Stimulated activated CD8-positive, alpha-beta memory T cell treated with anti-CD3 and anti-CD28 coated beads, Interleukin-7, amount 100 ng/mL, for 24 hours (primary cell): ENCODE data around the gene NWD2.

Experiments
- DNase-seq: peaks from one replicate; pipeline ENCODE4 v3.0.0-alpha.2; 2020; ENCODE audit warnings: low read depth

NWD2 gene

DNA sequence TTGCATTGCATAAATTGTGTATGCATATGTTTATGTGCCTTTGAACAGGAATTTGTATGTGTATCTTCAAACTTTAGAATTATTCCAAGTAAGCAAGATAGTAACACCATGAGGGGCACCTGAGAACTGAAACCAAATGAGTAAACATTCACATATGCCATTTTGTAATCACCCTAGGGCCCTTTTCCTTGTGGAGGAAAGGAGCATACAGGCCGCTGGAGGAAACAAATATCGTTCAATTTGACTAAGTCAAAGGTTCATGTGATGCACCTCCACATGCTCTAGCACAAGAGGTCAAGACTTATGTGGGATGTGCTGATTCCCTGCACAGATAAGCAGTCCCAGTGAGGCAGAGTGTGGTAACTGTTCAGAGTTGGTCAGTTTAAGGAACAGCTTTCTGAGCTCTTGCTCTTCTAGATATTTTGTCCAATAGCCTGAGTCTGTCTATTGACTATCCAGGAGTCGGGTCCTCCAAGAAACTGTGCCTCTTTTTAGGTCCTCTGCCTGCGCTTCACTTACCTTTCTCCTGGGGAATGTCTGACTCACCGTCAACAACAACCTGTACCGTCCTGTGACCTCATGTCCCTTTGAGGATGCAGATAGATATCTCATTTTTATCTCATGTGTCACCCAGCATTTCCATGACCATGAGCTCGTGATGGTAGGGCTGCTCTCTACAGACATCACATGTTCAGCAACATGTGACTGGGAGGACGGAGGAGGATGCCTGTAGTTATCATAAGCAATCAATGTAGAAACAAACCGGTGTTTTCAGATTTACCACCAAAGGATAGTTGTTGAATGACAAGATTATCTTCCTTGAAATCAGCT lies 196.9 kb downstream of the NWD2 start:
- DNase-seq: no peak

DNA sequence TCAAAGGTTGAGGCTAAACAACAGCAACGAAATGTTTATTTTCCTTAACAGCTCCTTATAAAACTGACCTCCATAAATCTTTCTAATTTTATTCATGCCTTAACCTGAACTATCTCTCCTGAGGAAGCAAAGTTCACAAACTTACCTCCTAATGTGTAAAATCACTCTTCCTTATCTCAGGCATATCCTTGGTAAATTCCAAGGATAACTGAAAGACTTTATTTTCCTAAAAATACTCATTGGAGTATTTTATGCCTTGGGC lies 197.4 kb downstream of the NWD2 start:
- DNase-seq: no peak

- no peak for DNase-seq
Measured at GRCh38 chr4:37443137-37443536, 198.6 kb downstream of the NWD2 start.

- DNase-seq: no peak
Measured at GRCh38 chr4:37445023-37445422, 200.5 kb downstream of the NWD2 start.

DNA sequence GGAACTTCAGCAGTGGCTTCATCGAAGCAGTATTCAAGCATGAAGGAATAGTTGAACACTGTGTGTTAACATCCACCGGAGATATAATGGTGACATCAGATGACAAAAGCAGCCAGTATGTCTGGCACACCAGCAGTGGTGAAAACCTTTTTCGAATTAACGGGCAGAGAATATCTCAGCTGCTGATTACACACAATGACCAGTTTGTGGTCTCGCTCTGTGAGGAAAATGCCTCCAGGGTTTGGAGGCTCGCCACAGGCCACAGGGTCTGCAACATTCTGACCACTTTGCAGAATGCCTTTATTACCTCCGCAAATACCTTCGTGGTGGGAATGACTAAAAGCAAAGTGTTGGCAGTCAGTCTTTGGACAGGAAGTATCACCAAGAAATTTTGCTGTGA lies 201.5 kb downstream of the NWD2 start:
- no peak for DNase-seq

DNA sequence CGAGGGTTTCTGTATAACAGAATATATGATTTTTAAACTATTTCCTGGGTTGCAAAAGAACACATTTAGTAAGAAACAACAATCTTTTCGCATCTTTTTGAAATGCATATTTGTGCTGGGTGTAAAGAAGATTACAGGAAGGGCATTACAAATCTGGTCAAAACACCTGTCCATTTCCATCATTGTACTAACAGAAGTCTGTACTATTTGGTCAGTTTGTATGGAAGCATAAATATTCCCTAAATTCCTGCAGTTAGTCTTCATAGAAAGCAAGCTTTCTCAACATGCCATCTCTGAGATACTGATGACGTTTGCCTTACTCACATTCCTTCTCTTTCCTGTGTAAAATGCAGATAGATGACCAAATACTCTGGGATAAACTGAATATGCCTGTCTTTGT lies 203.3 kb downstream of the NWD2 start:
- DNase-seq: no peak

DNA sequence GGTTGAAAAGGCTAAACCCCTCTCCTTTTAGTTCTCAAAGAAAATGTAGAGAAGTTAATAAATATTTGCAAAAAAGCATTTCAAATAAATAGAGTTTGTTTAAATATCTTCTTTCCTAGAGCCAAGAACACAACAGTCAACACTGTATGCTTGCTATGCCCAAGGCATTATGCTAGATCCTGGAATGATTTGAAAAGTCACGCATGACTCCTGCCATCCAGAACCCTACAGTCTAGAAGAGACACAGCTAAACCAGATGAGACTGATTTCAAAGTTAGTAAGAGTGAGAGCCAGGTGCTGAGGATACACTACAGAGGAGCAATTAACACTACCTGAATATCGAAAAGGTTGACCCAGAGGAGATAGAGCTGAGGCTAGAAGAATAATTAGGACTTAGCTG lies 205.8 kb downstream of the NWD2 start:
- DNase-seq: no peak

DNA sequence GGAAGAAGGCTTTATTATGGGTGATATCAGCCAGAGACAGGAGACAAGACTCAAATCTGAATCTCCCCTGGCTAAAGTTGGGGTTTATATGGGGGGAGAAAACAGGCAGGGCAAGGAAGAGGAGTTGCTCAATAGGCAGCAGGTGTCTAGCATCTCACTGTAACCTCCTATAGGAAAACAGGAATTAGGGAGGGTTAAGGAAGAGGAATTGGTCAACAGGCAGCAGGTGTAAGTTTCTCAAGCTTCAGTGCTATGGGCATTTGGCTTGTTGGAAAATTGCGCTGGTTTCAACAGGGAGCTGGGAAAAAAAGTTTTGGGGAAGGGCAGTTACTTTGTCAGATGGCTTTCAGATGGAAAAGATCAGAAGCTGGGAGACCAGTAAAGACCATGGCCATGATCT lies 206.4 kb downstream of the NWD2 start:
- DNase-seq: no peak

- no peak for DNase-seq
Measured at GRCh38 chr4:37451656-37452055, 207.1 kb downstream of the NWD2 start.

GRCh38 chr4:37452952-37453280 lies 208.4 kb downstream of the NWD2 start:
- DNase-seq: no peak

DNA sequence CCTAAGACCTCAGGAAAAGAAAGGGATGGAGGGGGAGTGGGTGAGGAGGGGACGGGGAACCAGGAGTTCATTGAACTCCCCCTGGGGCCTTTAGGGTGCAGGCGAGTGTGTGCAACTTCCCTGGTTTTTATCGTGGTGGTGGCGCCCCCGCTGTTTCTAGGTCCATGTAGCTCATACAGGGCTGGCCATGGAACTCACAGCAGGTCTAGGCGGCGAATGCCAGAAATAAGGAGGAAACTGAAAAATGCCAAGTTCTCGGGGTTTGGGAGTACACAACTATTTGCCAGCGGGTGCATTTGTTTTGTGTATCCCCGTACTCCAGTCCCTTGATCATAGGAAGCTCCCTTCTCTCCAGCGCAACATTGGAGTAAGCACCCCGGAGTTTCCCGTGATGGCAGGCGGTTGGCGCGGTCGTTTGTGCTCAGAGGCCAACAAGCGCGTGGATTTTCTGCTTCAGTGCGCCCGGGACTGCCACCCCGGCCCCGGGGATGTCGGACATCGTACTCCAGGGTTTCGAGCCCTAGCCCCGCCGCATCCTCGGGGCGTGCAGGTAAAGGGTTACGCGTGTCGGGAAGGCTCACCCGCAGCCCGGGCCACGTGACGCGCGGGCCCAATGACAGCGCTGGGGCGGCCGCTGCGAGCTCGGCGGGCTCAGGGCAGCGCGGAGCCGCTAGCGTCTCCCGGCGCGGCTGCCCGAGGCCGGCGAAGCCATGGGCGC lies 208.9 kb downstream of the NWD2 start:
- DNase-seq: no peak

DNA sequence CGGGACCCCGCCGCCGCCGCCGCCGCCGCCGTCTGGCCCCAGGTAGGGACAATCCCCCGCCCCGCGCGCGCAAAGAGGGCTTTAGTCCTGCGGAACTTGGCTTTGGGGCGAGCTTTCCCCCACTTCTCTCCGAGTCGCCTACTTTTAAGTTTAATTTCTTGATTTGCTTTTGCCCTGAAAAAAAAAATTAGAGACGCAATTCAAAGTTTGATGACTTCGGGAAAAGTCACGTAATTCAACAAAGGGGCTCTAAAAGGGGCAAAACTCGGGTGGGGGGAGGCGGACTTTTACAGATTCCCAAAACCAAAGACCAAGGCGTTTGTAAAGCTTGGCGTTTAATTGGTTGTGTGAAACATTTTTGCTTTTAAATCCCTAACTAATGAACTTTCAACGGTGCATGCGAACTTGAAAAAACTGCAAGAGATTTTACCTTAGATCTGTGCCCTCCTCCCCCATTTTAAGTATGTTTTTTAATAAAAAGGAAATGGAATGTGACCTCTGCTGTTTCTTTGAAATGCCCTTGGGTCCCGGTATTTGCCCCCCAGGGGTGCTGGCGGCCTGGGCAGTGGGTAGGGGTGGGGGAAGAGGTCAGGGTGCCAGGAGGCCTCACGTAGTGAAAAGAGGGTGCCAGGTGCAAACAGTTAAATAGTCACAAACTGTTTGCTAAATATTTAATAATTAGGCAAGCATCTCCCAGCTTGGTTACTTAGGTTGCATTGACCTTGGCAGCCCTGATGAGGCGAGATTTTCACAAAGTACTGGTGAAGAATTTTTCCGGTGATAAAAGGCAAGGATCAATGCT lies 209.7 kb downstream of the NWD2 start:
- no peak for DNase-seq

GRCh38 chr4:37455301-37456131 lies 211.0 kb downstream of the NWD2 start:
- no peak for DNase-seq

- no peak for DNase-seq
Measured at GRCh38 chr4:37461801-37462200, 217.3 kb downstream of the NWD2 start.

DNA sequence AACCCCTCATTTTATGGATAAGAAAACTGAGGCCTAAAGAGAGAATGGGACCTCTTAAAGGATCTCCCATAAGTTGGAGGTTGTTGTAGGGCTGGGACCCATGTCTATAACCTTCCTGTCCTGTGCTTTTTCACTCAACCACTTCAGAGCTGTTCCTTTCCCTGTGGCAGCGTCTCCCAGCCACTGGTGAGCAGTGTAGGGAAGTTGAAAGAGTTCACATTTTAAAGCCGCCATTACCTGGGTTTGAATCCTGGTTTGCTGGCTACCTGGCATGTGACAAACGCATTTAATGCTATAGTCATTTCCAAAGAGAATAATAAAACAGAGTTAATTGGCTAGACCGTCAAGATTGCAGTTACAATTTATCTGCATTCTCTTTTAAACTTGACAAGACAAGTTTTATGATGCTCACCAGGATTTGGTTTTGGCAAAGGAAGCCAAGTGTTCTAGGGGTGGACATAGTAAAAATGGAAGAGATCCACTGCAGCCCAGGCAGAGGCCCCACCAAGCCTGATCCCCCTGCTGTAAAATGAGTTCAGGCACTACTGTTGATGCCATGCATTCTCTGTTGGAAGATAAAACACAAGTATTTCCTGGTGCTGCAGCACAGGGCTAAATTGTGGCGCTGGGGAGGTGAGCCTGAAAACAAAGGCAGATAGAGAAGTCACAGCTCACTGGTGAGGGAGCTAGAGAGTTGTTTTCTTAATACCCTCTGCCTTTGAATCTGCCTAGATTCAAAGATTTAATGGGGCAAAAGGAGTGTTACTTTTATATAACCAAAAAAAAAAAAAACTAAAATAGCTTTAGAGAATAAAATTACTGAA lies 218.7 kb downstream of the NWD2 start:
- no peak for DNase-seq

GRCh38 chr4:37464373-37465128 lies 220.0 kb downstream of the NWD2 start:
- no peak for DNase-seq

- no peak for DNase-seq
Measured at GRCh38 chr4:37465296-37465695, 220.8 kb downstream of the NWD2 start.

DNA sequence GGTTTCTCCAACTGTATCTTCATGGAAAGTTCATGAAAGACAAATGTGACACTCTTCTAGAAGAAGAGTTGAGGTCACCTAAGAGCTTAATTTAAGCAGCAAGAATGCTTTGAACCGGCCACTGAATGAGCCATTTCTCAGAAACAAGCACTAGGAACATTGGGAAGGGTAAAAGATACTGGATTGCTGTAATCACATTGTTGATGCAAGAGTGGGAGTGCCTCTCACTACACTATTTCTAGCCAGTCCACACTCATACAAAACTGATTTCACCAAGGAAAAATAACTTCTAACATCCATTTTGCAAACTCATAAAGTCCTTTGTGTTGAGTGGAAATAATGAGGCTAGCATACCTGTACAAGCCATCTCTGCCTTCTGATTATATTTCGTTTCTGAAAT lies 221.3 kb downstream of the NWD2 start:
- DNase-seq: no peak

DNA sequence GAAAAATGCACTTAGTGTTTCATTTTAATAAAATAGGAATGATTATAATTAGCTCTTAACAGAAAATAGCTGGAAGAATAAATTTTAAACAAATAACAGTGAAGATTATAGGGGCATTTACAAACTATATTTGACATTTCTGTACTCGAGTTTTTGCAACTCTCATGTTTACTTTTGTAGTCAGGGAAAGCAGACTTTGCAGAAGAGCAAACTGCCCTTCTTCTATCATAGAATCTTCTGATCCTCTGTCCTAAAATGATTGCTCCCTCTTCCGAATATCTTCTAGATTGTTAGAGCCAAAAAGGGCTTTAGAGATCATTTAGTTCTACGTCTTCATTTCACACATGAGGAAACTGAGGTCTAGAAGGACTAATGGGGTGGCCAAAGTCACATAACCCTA lies 222.7 kb downstream of the NWD2 start:
- no peak for DNase-seq

DNA sequence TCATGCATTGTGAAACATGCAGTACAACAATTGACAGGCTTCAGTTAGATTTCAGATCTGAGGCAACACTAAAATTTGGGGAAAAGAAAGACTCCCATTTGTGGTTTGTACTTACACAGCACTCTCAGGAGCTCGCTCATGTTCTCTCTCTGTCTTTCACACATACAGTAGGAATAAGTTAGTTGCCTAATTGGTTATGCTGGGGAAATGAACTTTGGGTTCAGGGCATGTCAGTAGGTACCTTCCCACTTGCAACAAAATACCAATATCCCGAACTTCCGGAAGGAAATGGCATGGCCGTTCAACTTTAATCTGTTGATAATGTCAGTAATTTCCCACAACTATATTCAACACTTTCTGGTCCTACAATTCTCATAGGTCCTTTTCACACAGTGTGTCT lies 223.3 kb downstream of the NWD2 start:
- no peak for DNase-seq

DNA sequence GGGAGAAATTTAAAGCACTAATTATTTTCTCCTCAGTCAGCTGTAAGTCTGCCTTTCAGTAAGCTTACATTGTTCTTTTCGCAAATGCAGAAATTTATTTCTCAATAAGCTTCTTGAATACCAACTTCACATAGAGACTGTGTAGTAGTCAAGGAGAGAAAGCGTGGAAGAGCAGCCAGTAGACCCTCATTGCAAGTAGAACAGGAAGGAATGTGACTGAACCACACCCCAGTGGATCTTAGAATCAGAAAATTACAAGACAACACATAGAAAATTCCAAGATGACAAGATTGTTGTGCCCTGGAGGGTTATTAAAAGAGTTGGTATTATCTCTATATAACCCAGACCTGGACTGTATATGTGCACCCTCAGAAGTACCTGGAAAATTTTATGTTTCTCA lies 224.7 kb downstream of the NWD2 start:
- no peak for DNase-seq
